ENCODE data around the gene DOCK9.

Gene DOCK9

GRCh38 chr13:98987275-98987674 is 9.4 kb upstream of the DOCK9 start:
- TF ChIP-seq REST (IDR thresholded peaks at IDR 0.05; ENCODE audit: low read depth) (no peak), EGR1 (IDR thresholded peaks at IDR 0.05) (no peak), FOXM1 (IDR thresholded peaks at IDR 0.05; ENCODE audit: borderline replicate concordance, low read depth) (no peak), CREB1 (IDR thresholded peaks at IDR 0.05; ENCODE audit: low read depth) (no peak), NFIC (IDR thresholded peaks at IDR 0.05) (no peak), TCF12 (IDR thresholded peaks at IDR 0.05; ENCODE audit: low read depth) (no peak), YY1 (IDR thresholded peaks at IDR 0.05; ENCODE audit: low read depth) (no peak), RAD21 (IDR thresholded peaks at IDR 0.05; ENCODE audit: low read depth) (no peak), CEBPB (IDR thresholded peaks at IDR 0.05) (no peak), TEAD4 (IDR thresholded peaks at IDR 0.05) (no peak), EP300 (IDR thresholded peaks at IDR 0.05; ENCODE audit: borderline replicate concordance) (no peak), MAX (IDR thresholded peaks at IDR 0.05) (no peak), ZBTB7A (IDR thresholded peaks at IDR 0.05; ENCODE audit: low read depth) (no peak), USF1 (IDR thresholded peaks at IDR 0.05) (no peak)

GRCh38 chr13:98986226-98986846 is 8.5 kb upstream of the DOCK9 start:
- no peak for TF ChIP-seq TCF12 (IDR thresholded peaks at IDR 0.05; ENCODE audit: low read depth)
- no peak for TF ChIP-seq EP300 (IDR thresholded peaks at IDR 0.05; ENCODE audit: borderline replicate concordance)
- TF ChIP-seq MAX (IDR thresholded peaks at IDR 0.05): no peak
- TF ChIP-seq ZBTB7A (IDR thresholded peaks at IDR 0.05; ENCODE audit: low read depth): no peak
- no peak for TF ChIP-seq EGR1 (IDR thresholded peaks at IDR 0.05)
- no peak for TF ChIP-seq FOXM1 (IDR thresholded peaks at IDR 0.05; ENCODE audit: borderline replicate concordance, low read depth)
- TF ChIP-seq USF1 (IDR thresholded peaks at IDR 0.05): no peak
- no peak for TF ChIP-seq YY1 (IDR thresholded peaks at IDR 0.05; ENCODE audit: low read depth)
- no peak for TF ChIP-seq TEAD4 (IDR thresholded peaks at IDR 0.05)
- no peak for TF ChIP-seq NFIC (IDR thresholded peaks at IDR 0.05)
- TF ChIP-seq REST (IDR thresholded peaks at IDR 0.05; ENCODE audit: low read depth): no peak

GRCh38 chr13:98985591-98985990 is 7.7 kb upstream of the DOCK9 start:
- no peak for TF ChIP-seq TCF12 (IDR thresholded peaks at IDR 0.05; ENCODE audit: low read depth)
- TF ChIP-seq TEAD4 (IDR thresholded peaks at IDR 0.05): no peak
- no peak for TF ChIP-seq ZBTB7A (IDR thresholded peaks at IDR 0.05; ENCODE audit: low read depth)
- no peak for TF ChIP-seq RAD21 (IDR thresholded peaks at IDR 0.05; ENCODE audit: low read depth)
- TF ChIP-seq YY1 (IDR thresholded peaks at IDR 0.05; ENCODE audit: low read depth): no peak
- no peak for TF ChIP-seq TAF1 (IDR thresholded peaks at IDR 0.05; ENCODE audit: low read depth)
- no peak for TF ChIP-seq REST (IDR thresholded peaks at IDR 0.05; ENCODE audit: low read depth)
- TF ChIP-seq NFIC (IDR thresholded peaks at IDR 0.05): no peak
- no peak for TF ChIP-seq FOXM1 (IDR thresholded peaks at IDR 0.05; ENCODE audit: borderline replicate concordance, low read depth)
- TF ChIP-seq EGR1 (IDR thresholded peaks at IDR 0.05): no peak
- no peak for TF ChIP-seq EP300 (IDR thresholded peaks at IDR 0.05; ENCODE audit: borderline replicate concordance)
- no peak for TF ChIP-seq MAX (IDR thresholded peaks at IDR 0.05)
- TF ChIP-seq USF1 (IDR thresholded peaks at IDR 0.05): no peak
- no peak for TF ChIP-seq CREB1 (IDR thresholded peaks at IDR 0.05; ENCODE audit: low read depth)
- no peak for TF ChIP-seq CEBPB (IDR thresholded peaks at IDR 0.05)
